Fibroblast of the aortic adventitia (primary cell): ENCODE results near the gene TRIP10. TPM values are rescaled to one million over a fixed set of nuclear protein-coding genes. Genes with fewer than 3 reads are reported as not detected.

ENCODE experiments used
- DNase-seq: peaks from one replicate; pipeline ENCODE4 v3.0.0-alpha.2; 2010; ENCODE audit warnings: low read depth
- H3K4me3 ChIP-seq: 2 replicates; pipeline ENCODE4 v1.5.1; 2011; ENCODE audit warnings: low read depth, mild to moderate bottlenecking, control low read depth, low read length, moderate library complexity
- total RNA-seq: library from RNA; depleted of rRNA; stranded (reverse); fragments of >200 nt; gene quantifications from 2 replicates; pipeline ENCODE4 v1.2.3, GENCODE V29; 2012; ENCODE audit warnings: low replicate concordance
- TF ChIP-seq, protein P1 (sequence below): IDR thresholded peaks from 2 replicates; pipeline ENCODE4 v1.5.1; 2011; ENCODE audit warnings: mild to moderate bottlenecking, low read length, control low read depth, inconsistent platforms; ENCODE audit not compliant: insufficient read depth

Gene TRIP10
- total RNA-seq, 1 donor = 44.9 TPM

DNA sequence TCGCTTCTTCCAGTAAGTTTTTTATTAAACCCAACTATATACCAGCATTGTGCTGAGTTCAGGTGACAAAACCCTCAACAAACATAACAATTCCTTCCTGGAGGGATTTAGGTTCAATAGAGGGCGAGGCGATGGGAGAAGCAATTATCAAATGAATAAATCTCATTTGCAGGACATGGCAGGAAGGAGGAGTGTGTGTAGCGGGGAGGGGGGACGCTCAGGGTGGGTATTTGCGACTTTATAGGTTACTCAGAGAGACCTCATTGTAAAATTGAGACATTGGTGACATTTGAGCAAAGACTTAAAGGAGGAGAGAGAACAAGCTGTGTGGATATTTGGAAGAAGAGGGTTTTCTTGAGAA lies 22.9 kb upstream of the TRIP10 start:
- TF ChIP-seq, protein P1, sequence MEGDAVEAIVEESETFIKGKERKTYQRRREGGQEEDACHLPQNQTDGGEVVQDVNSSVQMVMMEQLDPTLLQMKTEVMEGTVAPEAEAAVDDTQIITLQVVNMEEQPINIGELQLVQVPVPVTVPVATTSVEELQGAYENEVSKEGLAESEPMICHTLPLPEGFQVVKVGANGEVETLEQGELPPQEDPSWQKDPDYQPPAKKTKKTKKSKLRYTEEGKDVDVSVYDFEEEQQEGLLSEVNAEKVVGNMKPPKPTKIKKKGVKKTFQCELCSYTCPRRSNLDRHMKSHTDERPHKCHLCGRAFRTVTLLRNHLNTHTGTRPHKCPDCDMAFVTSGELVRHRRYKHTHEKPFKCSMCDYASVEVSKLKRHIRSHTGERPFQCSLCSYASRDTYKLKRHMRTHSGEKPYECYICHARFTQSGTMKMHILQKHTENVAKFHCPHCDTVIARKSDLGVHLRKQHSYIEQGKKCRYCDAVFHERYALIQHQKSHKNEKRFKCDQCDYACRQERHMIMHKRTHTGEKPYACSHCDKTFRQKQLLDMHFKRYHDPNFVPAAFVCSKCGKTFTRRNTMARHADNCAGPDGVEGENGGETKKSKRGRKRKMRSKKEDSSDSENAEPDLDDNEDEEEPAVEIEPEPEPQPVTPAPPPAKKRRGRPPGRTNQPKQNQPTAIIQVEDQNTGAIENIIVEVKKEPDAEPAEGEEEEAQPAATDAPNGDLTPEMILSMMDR = no peak
- no peak overlapping the region for H3K4me3 ChIP-seq
- DNase-seq = no peak

DNA sequence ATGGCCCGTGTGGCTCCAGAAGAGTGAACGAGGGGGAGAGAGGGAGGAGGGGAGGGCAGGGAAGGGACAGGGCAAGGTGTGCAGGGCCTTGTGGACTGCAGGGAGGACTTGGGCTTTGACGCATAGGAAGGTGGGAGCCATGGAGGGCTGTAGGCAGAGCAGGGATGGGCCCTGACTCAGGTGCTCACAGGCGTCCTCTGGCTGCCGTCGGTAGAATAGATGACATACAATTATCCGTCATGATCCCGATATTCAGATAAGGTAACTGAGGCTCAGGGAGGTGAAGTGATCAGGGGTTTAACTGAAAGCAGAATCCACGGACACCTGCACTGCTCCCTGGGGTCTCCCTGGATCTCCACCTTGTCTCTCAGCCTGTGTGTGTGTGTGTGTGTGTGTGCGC lies 22.4 kb upstream of the TRIP10 start:
- TF ChIP-seq, protein P1 = peak; percentile 4
- DNase-seq = no peak
- H3K4me3 ChIP-seq = no peak overlapping the region

DNA sequence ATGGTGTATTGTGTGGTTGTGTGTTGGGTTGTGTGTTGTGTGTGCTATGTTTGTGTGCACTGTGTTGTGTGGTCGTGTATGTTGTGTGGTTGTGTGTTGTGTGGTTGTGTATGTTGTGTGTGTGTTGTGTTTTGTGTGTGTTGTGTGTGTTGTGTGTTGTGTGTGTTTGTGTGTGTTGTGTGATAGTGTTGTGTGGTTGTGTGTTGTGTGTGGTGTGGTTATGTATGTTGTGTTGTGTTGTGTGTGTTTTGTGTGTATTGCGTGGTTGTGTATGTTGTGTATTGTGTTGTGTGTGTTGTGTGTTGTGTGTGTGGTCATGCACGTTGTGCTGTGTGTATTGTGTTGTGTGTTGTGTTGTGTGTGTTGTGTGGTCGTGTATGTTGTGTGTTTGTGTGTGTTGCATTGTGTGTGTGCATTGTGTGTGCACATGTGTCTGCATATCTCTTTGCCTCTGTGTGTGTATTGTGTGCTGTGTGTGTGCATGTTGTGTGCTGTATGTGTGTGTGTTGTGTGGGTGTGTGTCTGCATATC lies 22.0 kb upstream of the TRIP10 start:
- TF ChIP-seq, protein P1 = no peak
- DNase-seq = no peak
- H3K4me3 ChIP-seq = no peak overlapping the region

- DNase-seq = no peak
- TF ChIP-seq, protein P1 = no peak
- H3K4me3 ChIP-seq = no peak overlapping the region
These were observed 21.3 kb upstream of the TRIP10 start for GRCh38 chr19:6718111-6718740.

DNA sequence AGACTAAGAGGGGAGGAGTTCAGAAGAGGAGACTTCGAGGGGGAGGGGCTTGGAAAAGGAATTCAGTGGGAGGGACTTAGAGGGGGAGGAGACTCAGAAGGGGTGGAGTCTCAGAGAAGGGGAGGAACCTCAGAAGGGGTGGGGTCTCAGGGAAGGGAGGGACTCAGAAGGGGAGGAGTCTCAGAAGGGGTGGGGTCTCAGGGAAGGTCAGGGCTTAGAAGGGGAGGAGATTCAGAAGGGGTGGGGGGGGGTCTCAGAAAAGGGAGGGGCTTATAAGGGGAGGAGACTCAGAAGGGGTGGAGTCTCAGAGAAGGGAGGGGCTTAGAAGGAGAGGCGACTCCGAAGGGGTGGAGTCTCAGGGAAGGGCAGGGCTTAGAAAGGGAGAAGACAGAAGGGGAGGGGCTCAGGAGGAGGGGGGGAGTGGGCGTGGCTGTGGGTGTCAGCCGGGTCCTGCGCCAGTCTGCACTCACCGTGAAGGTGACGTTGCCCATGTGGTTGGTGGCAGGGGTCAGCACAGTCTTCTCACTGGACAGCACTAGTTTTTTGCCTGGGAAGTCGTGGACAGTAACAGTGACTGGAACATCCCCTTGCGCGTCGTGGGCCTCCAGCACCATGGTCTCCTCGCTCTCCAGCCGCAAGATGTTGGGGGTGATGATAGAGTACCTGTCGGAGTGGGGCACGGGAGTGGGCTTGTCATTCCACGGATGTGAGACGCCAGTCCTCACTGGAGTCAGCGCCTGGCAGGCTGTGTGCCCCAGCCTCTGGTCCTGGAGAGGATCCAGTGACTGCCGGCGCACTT lies 20.5 kb upstream of the TRIP10 start:
- DNase-seq = peak; percentile 49
- peak overlapping the region; percentile 70 for H3K4me3 ChIP-seq
- TF ChIP-seq, protein P1 = no peak

DNA sequence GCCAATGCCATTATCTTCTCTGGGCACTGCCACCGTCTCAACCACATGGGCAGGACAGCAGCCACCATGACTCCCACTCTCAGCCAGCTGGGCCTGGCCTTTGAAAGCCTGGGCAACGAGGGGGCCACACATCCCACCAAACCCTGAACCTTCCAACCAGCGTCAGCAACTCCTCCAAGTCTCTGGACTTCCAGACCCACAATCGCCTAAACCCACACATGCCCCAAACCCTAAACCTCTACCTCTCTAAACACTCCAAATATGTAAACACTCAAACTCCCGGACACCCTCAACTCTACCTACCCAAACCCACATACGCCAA lies 20.0 kb upstream of the TRIP10 start:
- no peak for DNase-seq
- TF ChIP-seq, protein P1 = no peak

More for the DNA sequence above, 20.0 kb upstream of the TRIP10 start:
- peak overlapping the region; percentile 70 for H3K4me3 ChIP-seq
